SK-N-MC (cell line): ENCODE results near the gene TUBD1.
A peak's percentile ranks its signal among the peaks of the same experiment; 100 is the strongest.
"Not testable (repeated sequence)": the region's sequence is repeated elsewhere in the genome, so short reads cannot be mapped to it uniquely, and the experiment has no call there.

Experiments used
- DNase-seq: peaks from one replicate; pipeline ENCODE4 v3.0.0-alpha.2; 2011; ENCODE audit warnings: low read depth, low spot score
- H3K27ac ChIP-seq: fragments of 200-600 bp; sonication (generic); 2 replicates; pipeline ENCODE4 v1.5.1; 2016; ENCODE audit warnings: mixed run types
- H3K36me3 ChIP-seq: fragments of 200-600 bp; sonication (generic); 2 replicates; pipeline ENCODE4 v1.6.1; 2017; ENCODE audit warnings: antibody characterized with exemption, low read length, mixed read lengths; ENCODE audit not compliant: insufficient read depth
- H3K4me3 ChIP-seq: fragments of 200-600 bp; sonication (generic); 2 replicates; pipeline ENCODE4 v1.5.1; 2016
- H3K9ac ChIP-seq: fragments of 200-600 bp; sonication (generic); 2 replicates; pipeline ENCODE4 v1.8.0; 2017; ENCODE audit warnings: mixed run types, mixed read lengths; ENCODE audit not compliant: insufficient read length
- H3K9me3 ChIP-seq: fragments of 200-600 bp; sonication (generic); 2 replicates; pipeline ENCODE4 v1.6.1; 2017; ENCODE audit warnings: low read depth, mild to moderate bottlenecking, antibody characterized with exemption, low read length, moderate library complexity, mixed read lengths
- EZH2 ChIP-seq: fragments of 200-600 bp; sonication (generic); IDR thresholded peaks from one replicate; pipeline ENCODE4 v1.6.1; 2017; ENCODE audit warnings: antibody characterized with exemption
- FOXP2 ChIP-seq: optimal IDR thresholded peaks from 2 replicates; pipeline ENCODE3; 2011; ENCODE audit warnings: mild to moderate bottlenecking, moderate library complexity; ENCODE audit not compliant: insufficient read depth; ENCODE audit errors: extremely low read length, control extremely low read depth
- POLR2AphosphoS5 ChIP-seq: IDR thresholded peaks from 2 replicates; pipeline ENCODE4 v1.6.1; 2012; ENCODE audit warnings: mild to moderate bottlenecking, low read depth, low read length, borderline replicate concordance

TUBD1 gene, protein sequence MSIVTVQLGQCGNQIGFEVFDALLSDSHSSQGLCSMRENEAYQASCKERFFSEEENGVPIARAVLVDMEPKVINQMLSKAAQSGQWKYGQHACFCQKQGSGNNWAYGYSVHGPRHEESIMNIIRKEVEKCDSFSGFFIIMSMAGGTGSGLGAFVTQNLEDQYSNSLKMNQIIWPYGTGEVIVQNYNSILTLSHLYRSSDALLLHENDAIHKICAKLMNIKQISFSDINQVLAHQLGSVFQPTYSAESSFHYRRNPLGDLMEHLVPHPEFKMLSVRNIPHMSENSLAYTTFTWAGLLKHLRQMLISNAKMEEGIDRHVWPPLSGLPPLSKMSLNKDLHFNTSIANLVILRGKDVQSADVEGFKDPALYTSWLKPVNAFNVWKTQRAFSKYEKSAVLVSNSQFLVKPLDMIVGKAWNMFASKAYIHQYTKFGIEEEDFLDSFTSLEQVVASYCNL

DNA sequence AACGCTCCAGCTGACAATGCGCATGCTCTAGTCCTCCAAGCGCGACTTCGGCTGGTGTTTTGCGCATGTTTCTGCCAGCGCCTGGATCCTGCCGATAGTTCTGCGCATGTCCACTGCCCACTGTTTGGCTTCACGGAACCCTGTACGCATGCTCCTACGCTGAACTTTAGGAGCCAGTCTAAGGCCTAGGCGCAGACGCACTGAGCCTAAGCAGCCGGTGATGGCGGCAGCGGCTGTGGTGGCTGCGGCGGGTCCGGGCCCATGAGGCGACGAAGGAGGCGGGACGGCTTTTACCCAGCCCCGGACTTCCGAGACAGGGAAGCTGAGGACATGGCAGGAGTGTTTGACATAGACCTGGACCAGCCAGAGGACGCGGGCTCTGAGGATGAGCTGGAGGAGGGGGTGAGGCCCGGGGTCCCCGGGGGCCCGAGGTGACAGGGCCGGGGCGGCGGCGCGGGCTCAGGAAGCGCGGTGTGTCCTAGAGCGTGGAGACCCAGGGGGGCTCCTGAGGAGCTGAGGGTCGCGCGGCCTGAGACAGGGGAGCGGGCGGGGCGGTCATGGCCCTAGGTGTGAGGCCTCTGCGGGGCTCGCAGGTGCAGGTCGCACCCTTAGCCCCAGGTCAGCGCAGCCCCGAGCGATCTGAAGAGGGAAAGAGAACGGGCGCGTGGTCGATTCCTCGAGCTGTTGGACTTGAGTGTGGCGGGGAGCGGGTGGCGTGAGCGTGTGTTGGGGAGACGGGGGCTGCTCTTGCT is at the start of gene TUBD1, which contains the start of gene RPS6KB1:
TUBD1 (minus strand) TSS at position 20 of the 752 bp plus-strand sequence. CDS start 1,941 bp downstream, outside the sequence.
RPS6KB1 (plus strand) TSS at position 198 of the 752 bp plus-strand sequence; CDS start at position 262, 64 bp downstream.
- DNase-seq: peak; percentile 99
- Histone ChIP-seq H3K36me3 (peaks cover 4% of the 10 kb centered on the region; the same call in 1 of the 2 replicates), H3K9ac (peak within 1 kb of the TSS; percentile 92), H3K4me3 (peak within 1 kb of the TSS; percentile 91), H3K9me3 (no peaks in the 10 kb centered on the region), H3K27ac (peak within 1 kb of the TSS; percentile 61)
- peak; percentile 97 for TF ChIP-seq POLR2AphosphoS5
- TF ChIP-seq FOXP2: no peak

GRCh38 chr17:59941131-59941530 is 48.4 kb upstream of the TUBD1 start:
- Histone ChIP-seq H3K27ac (no peak overlapping the region), H3K4me3 (no peak overlapping the region), H3K36me3 (peaks cover 46% of the 10 kb centered on the region), H3K9ac (no peak overlapping the region), H3K9me3 (no peaks in the 10 kb centered on the region)
- no peak for TF ChIP-seq FOXP2
- no peak for TF ChIP-seq EZH2
- no peak for TF ChIP-seq POLR2AphosphoS5
- DNase-seq: no peak

GRCh38 chr17:59940697-59941096 is 48.0 kb upstream of the TUBD1 start:
- H3K27ac ChIP-seq, H3K4me3 ChIP-seq, DNase-seq, H3K9me3 ChIP-seq, H3K9ac ChIP-seq: not testable (repeated sequence)
- peaks cover 47% of the 10 kb centered on the region for H3K36me3 ChIP-seq

- H3K36me3 ChIP-seq: peaks cover 55% of the 10 kb centered on the region
These were observed 40.6 kb upstream of the TUBD1 start for GRCh38 chr17:59933317-59933716.

DNA sequence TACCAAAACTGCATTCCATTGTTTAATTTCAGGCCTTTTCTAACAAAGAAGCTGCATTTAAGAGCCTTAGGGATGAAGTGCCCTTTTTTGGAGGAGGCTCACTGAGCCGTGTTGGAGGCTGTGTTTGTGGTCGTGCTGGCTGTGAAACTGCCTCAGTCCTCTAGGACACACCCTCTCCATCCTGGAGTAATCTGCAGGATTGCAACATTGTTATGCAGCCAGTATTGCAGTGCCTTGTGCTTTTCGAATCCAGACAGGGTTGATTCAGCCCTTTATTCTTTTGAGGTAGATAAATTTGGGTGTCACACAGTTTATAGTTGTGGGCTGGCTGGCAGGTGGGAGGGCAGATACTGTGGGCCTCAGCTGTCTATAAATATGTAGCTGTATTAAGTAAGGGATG is 38.0 kb upstream of the TUBD1 start:
- peaks cover 59% of the 10 kb centered on the region for H3K36me3 ChIP-seq
- not testable (repeated sequence) for H3K9me3 ChIP-seq

More at GRCh38 chr17:59933317-59933716, 40.6 kb upstream of the TUBD1 start:
- H3K9me3 ChIP-seq, H3K4me3 ChIP-seq, DNase-seq, H3K27ac ChIP-seq, H3K9ac ChIP-seq: not testable (repeated sequence)

GRCh38 chr17:59930121-59930520 is 37.4 kb upstream of the TUBD1 start:
- H3K4me3 ChIP-seq, H3K27ac ChIP-seq, DNase-seq, H3K9ac ChIP-seq, H3K9me3 ChIP-seq: not testable (repeated sequence)
- peaks cover 60% of the 10 kb centered on the region for H3K36me3 ChIP-seq

More for the DNA sequence above, 38.0 kb upstream of the TUBD1 start:
- H3K4me3 ChIP-seq, DNase-seq, H3K9ac ChIP-seq, H3K27ac ChIP-seq: not testable (repeated sequence)

DNA sequence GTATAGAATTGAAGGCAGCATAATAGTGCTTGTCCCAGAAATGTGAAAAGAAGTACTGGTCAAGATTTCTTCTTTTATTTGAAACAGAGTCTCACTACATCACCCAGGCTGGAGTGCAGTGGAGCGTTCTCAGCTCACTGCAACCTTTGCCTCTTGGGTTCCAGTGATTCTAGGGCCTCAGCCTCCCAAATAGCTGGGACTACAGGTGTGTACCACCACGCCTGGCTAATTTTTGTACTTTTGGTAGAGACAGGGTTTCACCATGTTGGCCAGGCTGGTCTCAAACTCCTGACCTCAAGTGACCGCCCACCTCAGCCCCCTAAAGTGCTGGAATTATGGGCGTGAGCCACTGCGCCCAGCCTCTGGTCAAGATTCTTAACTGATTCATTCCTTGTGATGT is 27.9 kb upstream of the TUBD1 start:
- H3K27ac ChIP-seq, H3K9ac ChIP-seq, H3K4me3 ChIP-seq, DNase-seq, H3K9me3 ChIP-seq: not testable (repeated sequence)
- H3K36me3 ChIP-seq: peaks cover 42% of the 10 kb centered on the region

DNA sequence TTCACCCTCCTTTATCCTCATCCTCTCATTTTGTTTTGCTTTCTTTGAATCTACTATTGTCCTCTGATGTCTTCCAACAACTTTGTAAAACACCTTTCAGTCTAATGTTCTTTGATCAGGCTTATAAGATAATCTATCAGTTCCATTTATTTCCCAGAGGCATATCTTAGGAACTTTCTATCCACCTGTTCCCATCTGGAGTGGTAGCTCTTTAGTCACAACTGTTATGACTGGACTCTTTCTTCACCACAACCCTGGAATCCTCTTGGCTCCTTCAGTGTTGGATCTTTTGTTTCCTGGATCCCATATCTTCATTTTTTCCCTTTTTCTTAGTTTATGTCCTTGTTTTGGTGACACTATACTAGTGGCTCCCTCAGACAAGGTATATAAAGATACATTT is 23.7 kb upstream of the TUBD1 start:
- H3K27ac ChIP-seq: no peak overlapping the region
- no peak for DNase-seq
- H3K9ac ChIP-seq: no peak overlapping the region
- TF ChIP-seq EZH2 (no peak), FOXP2 (no peak), POLR2AphosphoS5 (no peak)
- no peak overlapping the region for H3K4me3 ChIP-seq
- peaks cover 52% of the 10 kb centered on the region for H3K36me3 ChIP-seq
- H3K9me3 ChIP-seq: no peaks in the 10 kb centered on the region

GRCh38 chr17:59914274-59914854 is 21.6 kb upstream of the TUBD1 start:
- DNase-seq: no peak
- H3K9ac ChIP-seq: no peak overlapping the region
- TF ChIP-seq POLR2AphosphoS5: no peak
- TF ChIP-seq EZH2: no peak
- TF ChIP-seq FOXP2: no peak
- no peak overlapping the region for H3K27ac ChIP-seq
- H3K36me3 ChIP-seq: peaks cover 35% of the 10 kb centered on the region
- H3K4me3 ChIP-seq: no peak overlapping the region
- no peaks in the 10 kb centered on the region for H3K9me3 ChIP-seq
